Measurements from ENCODE around the gene BRME1. TPM values are rescaled to one million over a fixed set of nuclear protein-coding genes. Genes with fewer than 3 reads are reported as not detected.

BRME1 gene
- total RNA-seq, 1 experiment from 2014 or later, result 1.7 TPM

DNA sequence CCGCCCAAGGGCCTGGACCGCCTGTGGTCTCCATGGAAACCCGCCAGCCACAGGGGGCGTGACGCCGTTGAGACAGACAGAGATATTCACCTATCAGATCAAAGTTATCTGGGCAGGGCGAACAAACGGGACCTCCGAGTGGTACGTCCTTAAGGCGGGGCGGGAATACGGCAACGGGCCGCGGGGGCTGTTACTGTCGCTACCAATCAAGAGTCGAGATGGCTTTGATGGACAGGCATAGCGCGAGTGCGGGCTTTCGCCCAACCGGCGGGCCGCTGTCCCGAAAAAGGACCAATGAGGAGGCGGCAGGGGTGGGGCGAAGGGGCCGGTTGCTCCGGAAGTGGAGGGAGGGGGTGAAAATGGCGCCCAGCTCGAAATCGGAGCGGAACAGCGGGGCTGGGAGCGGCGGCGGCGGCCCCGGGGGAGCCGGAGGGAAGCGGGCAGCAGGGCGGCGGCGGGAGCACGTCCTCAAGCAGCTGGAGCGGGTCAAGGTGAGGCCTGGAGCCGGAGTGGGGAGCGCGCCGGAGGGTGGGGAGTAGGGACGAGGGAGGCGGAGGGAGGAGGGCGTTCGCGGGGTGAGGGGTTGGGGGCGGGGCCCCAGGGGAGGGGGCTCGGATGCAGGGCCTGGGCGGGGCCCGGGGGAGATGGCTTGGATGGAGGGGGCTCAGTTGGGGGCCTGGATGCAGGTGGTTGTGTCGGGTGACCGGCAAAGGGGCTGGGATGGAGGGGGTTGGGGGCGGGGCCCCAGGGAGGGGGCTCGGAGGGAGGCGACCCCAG, 46.4 kb upstream of the BRME1 start, which contains the start of gene DCAF15 (continued):
- TF ChIP-seq POLR2AphosphoS5 (IDR thresholded peaks at IDR 0.05; ENCODE audit: low read depth, low read length) (peak; percentile 72), YY1 (IDR thresholded peaks at IDR 0.05; ENCODE audit: extremely low read depth, insufficient replicate concordance, low read depth, low read length) (peak; percentile 94), POLR2A (IDR thresholded peaks at IDR 0.05; ENCODE audit: borderline replicate concordance, extremely low read depth, insufficient read depth, insufficient read length) (peak; percentile 24), SIN3A (IDR thresholded peaks at IDR 0.05; ENCODE audit: low read depth) (no peak), EZH2 (IDR thresholded peaks at IDR 0.05) (no peak), ZFX (IDR thresholded peaks at IDR 0.05) (no peak), ELF1 (IDR thresholded peaks at IDR 0.05; ENCODE audit: borderline replicate concordance, low read depth) (no peak; the same call in 1 of the 2 replicates)
- TF ChIP-seq, protein P1, sequence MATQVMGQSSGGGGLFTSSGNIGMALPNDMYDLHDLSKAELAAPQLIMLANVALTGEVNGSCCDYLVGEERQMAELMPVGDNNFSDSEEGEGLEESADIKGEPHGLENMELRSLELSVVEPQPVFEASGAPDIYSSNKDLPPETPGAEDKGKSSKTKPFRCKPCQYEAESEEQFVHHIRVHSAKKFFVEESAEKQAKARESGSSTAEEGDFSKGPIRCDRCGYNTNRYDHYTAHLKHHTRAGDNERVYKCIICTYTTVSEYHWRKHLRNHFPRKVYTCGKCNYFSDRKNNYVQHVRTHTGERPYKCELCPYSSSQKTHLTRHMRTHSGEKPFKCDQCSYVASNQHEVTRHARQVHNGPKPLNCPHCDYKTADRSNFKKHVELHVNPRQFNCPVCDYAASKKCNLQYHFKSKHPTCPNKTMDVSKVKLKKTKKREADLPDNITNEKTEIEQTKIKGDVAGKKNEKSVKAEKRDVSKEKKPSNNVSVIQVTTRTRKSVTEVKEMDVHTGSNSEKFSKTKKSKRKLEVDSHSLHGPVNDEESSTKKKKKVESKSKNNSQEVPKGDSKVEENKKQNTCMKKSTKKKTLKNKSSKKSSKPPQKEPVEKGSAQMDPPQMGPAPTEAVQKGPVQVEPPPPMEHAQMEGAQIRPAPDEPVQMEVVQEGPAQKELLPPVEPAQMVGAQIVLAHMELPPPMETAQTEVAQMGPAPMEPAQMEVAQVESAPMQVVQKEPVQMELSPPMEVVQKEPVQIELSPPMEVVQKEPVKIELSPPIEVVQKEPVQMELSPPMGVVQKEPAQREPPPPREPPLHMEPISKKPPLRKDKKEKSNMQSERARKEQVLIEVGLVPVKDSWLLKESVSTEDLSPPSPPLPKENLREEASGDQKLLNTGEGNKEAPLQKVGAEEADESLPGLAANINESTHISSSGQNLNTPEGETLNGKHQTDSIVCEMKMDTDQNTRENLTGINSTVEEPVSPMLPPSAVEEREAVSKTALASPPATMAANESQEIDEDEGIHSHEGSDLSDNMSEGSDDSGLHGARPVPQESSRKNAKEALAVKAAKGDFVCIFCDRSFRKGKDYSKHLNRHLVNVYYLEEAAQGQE (IDR thresholded peaks at IDR 0.05; ENCODE audit: low read depth), result no peak
- TF ChIP-seq, protein P2, sequence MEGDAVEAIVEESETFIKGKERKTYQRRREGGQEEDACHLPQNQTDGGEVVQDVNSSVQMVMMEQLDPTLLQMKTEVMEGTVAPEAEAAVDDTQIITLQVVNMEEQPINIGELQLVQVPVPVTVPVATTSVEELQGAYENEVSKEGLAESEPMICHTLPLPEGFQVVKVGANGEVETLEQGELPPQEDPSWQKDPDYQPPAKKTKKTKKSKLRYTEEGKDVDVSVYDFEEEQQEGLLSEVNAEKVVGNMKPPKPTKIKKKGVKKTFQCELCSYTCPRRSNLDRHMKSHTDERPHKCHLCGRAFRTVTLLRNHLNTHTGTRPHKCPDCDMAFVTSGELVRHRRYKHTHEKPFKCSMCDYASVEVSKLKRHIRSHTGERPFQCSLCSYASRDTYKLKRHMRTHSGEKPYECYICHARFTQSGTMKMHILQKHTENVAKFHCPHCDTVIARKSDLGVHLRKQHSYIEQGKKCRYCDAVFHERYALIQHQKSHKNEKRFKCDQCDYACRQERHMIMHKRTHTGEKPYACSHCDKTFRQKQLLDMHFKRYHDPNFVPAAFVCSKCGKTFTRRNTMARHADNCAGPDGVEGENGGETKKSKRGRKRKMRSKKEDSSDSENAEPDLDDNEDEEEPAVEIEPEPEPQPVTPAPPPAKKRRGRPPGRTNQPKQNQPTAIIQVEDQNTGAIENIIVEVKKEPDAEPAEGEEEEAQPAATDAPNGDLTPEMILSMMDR (IDR thresholded peaks at IDR 0.05 in 2 of 3, conservative IDR thresholded peaks at IDR 0.05 in 1 of 3; ENCODE audit: borderline replicate concordance in 1 of 3, insufficient read depth in 1 of 3, low read depth in 2 of 3, low read length in 2 of 3), result no peak
